Mucosa of rectum (tissue), 2 donors: ENCODE results near the gene C10orf67.

Experiments
- H3K27ac ChIP-seq, 2 donors: one replicate each; pipeline ENCODE4 v1.7.0; 2013; ENCODE audit warnings: inconsistent platforms in 2 of 2, low read depth in 2 of 2, low read length in 2 of 2
- H3K27me3 ChIP-seq, 2 donors: one replicate each; pipeline ENCODE4 v1.7.0; 2013; ENCODE audit warnings: low read length in 2 of 2; ENCODE audit not compliant: control insufficient read depth in 2 of 2, insufficient read depth in 2 of 2
- H3K36me3 ChIP-seq, 2 donors: one replicate each; pipeline ENCODE4 v1.7.0; 2013; ENCODE audit warnings: low read length in 2 of 2; ENCODE audit not compliant: control insufficient read depth in 2 of 2, insufficient read depth in 2 of 2
- H3K4me1 ChIP-seq, 2 donors: one replicate each; pipeline ENCODE4 v1.7.0; 2013; ENCODE audit warnings: low read length in 2 of 2, mild to moderate bottlenecking in 1 of 2; ENCODE audit not compliant: control insufficient read depth in 2 of 2, insufficient read depth in 2 of 2
- H3K4me3 ChIP-seq, 2 donors: one replicate each; pipeline ENCODE4 v1.7.0; 2013; ENCODE audit warnings: low read length in 2 of 2
- H3K9ac ChIP-seq, 2 donors: one replicate each; pipeline ENCODE4 v1.7.0; 2013; ENCODE audit warnings: low read length in 2 of 2, low read depth in 1 of 2, mild to moderate bottlenecking in 1 of 2
- H3K9me3 ChIP-seq, 2 donors: one replicate each; pipeline ENCODE4 v1.7.0; 2013; ENCODE audit warnings: low read length in 2 of 2; ENCODE audit not compliant: control insufficient read depth in 2 of 2
- donor health status: healthy.
- donor health status: Normal muscosa, but diverticular disease.

C10orf67 gene

DNA sequence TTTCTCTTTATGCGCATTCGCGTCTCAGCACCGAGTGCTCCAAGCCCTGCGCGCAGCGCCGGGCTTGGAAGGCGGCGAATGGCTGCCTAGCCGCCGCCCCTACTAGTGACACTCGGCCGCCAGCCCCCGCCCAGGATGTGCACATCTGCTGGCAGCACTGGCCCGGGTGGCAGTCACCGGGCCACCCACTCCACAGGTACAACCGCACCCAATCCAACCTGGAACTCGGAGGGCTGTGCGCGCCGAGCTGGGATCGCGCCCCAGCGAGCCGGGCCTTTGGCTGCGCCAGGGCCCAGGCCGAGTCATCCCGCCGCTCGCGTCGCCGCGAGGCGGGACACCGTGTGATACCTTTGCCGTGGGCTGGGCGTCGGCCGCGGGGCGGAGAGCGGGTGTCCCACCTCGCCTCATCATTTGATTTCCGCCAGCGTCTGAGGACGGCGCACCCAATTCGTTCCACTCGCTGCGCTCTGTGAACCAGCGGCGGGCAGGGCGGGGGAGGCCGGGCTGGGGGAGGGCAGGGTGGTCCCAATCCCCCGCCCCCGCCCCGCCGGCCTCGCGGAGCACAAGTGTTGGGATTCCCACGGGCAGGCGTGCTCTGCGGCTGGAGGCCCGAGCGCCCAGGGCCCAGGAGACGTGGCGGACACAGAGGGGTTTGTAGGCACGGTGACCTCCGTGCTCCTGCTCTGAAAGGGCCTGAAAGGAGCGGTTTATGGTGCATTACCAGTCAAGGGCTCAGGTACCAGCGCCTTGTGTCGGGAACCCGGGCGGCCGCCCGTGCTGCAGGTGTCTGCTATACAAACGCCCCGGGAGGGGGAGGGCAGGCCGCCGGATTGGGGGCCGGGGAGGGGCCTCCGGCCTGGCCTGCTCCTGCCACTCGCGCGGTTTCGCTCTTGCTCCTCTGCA, 170.3 kb downstream of the C10orf67 start:
- Histone ChIP-seq H3K9me3 (no peaks in the 10 kb centered on the region), H3K27me3 (peaks cover 10 to 27% of the 10 kb centered on the region in 2 donors)

DNA sequence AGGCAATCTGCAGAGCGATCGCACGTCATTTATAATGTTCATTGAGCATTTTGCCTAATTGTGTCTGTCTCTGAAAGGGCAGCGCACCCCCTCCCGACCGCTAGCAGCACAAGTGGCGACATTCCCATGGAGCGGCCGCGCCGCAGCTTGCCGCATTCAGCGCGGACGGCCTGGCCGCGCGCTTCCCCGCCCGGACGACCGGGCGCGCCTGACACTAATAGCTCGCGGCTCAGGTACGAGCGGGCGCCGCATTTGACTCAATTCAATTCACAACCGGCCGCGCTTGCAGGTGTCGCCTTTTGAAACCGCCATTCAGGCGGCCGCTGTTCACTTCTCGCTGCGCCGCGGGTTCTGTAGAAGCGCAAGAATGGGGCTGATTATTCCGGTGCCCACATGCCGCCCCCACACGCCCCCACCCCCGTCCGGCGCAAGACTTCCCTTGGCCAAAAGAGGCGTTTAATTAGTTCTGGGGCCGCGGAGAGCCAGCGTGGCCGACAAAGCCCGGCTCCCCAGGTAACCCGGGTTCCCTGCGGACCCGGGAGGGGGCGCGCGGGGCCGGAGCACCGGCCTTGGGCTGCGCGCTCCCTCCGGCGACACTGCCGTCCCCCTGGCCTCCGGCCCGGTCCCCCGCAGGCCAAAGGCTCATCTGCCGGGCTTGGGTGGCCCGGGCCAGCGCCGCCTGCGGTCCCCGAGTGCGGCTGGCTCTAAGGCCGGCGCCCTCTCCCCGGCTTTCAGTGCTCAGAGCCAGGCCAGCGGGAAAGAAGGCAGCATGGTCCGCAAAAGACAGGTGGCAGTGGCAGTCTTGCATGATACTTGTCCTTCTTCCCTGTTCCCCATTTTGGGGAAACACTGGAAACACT, 171.2 kb downstream of the C10orf67 start:
- H3K9ac ChIP-seq, result no peak overlapping the region
- no peaks in the 10 kb centered on the region for H3K4me1 ChIP-seq
- no peak overlapping the region for H3K4me3 ChIP-seq
- H3K27me3 ChIP-seq, result peaks cover 10 to 27% of the 10 kb centered on the region in 2 donors
- H3K27ac ChIP-seq, result no peak overlapping the region
- no peaks in the 10 kb centered on the region for H3K9me3 ChIP-seq
- no peaks in the 10 kb centered on the region for H3K36me3 ChIP-seq

More for the DNA sequence above, 170.3 kb downstream of the C10orf67 start:
- no peaks in the 10 kb centered on the region for H3K36me3 ChIP-seq
- no peak overlapping the region for H3K27ac ChIP-seq
- no peaks in the 10 kb centered on the region for H3K4me1 ChIP-seq
- H3K4me3 ChIP-seq, result no peak overlapping the region
- H3K9ac ChIP-seq, result no peak overlapping the region

DNA sequence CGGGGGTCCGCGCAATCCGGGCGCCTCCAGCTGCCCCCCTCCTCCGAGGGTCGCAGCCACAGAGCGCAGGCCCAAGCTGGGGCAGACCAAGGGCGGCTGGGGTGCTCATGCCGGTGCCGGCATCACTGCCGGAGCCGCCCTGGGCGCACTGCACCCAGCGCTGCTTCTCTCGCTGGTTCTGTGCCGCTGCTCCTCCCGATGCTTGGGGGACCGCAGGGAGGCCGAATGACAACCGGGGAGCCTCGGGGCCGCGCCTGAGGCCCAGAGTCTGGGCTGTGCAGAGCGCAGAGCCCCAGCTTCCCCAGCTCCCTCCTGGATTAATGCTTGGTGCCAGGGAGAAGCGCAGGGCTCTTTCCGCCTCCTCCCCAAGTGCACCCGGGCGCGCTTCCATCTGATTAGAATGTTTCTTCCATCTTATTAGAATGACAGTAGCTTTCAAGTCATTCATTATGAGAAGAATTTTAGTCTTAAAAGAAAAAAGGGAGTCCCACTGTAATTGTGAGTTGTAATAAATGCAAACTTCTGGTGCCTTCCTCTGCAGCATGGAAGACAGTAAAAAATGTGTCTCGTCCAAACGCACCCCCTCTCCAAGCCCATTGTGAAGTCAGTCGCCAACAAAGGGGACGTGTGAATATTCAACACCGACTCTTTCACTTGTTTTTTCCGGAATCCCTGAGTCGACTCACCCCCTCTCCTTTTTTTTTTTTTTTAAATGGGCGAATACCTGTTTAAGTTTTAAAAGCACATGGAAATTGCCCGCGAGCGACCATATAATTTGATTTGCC, 172.0 kb downstream of the C10orf67 start:
- H3K4me3 ChIP-seq, result no peak overlapping the region
- H3K9me3 ChIP-seq, result no peaks in the 10 kb centered on the region

DNA sequence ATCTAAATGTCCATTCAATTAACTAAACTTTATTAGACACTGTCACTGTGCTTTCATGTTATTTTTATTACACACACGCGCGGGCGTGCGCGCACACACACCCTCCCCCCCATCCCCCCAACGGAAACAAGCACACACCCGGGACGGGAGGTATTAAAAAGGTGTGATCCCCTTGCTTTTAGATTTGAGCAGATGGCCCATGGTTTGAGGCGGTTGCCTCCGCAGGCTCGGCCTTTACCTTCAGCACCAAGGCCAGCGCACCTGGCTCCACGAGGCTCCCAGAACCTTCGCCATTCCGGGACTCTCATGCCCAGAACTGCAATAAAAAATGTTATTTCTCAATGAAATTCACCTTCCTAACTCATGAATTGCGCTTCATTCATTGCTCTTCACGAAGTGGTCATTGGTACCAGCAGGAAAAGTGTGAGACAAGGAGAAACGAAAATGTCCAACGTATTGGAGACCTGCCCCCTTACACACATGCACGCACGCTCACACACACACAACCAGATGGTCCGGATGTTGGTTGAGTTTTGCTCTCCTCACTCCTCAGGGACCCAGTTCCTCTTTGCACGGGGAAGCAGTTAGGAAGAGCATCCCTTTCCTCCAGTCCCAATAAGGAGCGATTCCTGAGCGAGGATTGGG, 173.2 kb downstream of the C10orf67 start:
- Histone ChIP-seq H3K9me3 (no peaks in the 10 kb centered on the region), H3K4me3 (no peak overlapping the region), H3K9ac (no peak overlapping the region), H3K36me3 (no peaks in the 10 kb centered on the region), H3K4me1 (no peaks in the 10 kb centered on the region), H3K27me3 (peaks cover 7 to 23% of the 10 kb centered on the region in 2 donors), H3K27ac (no peak overlapping the region)

More for the DNA sequence above, 172.0 kb downstream of the C10orf67 start:
- Histone ChIP-seq H3K27me3 (peaks cover 10 to 27% of the 10 kb centered on the region in 2 donors), H3K27ac (no peak overlapping the region), H3K36me3 (no peaks in the 10 kb centered on the region), H3K9ac (no peak overlapping the region), H3K4me1 (no peaks in the 10 kb centered on the region)

DNA sequence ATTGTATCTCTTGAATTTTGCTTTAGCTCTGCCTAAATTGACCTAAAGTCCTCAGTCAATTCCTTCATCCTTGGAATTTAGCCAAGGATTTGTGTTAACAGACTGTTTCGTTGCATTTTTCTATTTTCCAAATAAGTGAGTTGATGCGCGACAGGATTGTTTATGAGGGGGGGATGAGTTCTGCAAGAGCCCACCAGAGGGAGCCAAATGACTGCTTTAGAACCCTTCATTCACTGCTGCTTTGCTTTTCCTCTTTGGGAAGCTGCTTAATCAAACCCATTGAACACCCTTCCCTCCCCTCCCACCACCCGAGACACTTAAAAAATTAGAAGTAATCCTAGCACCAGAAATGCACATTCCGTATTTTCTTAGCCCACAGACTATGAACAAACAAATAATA, 186.2 kb downstream of the C10orf67 start:
- no peaks in the 10 kb centered on the region for H3K4me1 ChIP-seq
- no peak overlapping the region for H3K27ac ChIP-seq
- no peak overlapping the region for H3K9ac ChIP-seq
- H3K4me3 ChIP-seq, result no peak overlapping the region
- no peaks in the 10 kb centered on the region for H3K27me3 ChIP-seq
- H3K36me3 ChIP-seq, result no peaks in the 10 kb centered on the region
- no peaks in the 10 kb centered on the region for H3K9me3 ChIP-seq

DNA sequence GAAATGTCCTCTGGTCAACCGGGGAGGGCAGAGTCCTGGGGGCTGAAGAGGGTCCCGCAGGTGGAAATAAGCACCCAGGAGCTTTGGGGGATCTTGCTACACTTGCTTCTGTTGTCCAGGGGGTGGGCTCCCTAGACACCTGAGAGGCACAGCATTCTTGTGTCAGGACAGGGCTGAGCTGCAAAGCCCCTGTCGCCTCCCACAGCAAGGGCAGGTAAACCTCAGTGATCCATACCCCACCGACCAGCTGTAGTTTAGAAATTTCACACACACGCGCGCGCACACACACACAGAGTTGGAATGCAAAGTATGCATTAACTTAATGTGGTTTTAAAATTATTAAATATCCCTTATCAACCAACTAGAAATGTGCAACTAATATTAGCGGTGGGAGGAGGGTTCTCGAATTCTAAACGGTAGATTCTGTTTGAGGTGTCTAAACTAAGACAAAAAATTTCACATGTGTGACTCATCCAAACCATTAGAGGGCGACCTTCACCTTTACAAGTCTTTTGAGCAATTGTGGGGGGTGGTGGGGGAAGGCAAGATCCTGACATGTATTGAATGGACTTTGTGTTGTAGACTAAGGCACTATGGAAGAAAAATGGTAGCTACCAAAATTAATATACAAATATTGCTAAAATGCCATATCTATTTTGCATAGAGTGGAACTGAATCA, 186.8 kb downstream of the C10orf67 start:
- H3K4me3 ChIP-seq, result no peak overlapping the region

DNA sequence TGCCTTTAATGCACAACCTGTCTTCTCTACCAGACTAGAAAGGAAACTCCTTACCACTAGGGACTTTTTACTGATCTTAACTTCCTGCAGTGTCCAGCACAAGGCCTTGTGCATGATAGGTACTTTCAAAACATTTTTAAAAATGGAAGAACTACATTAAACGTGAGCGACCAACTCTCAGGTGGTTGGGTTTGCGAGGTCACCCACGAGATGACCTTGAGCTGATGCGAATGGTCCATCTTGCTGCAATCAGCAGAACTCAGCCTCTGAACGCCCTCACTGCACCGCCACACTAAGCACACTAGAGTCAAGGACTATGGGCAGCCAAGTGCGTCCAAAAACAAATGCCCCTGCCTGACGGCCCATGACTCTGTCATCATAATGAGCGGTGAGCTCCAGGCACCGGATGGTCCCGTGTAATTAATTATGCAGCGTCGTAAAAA, 187.3 kb downstream of the C10orf67 start:
- no peaks in the 10 kb centered on the region for H3K27me3 ChIP-seq
- no peaks in the 10 kb centered on the region for H3K9me3 ChIP-seq
- H3K36me3 ChIP-seq, result no peaks in the 10 kb centered on the region
- H3K9ac ChIP-seq, result no peak overlapping the region
- no peak overlapping the region for H3K4me3 ChIP-seq
- no peaks in the 10 kb centered on the region for H3K4me1 ChIP-seq
- no peak overlapping the region for H3K27ac ChIP-seq

More for the DNA sequence above, 186.8 kb downstream of the C10orf67 start:
- Histone ChIP-seq H3K9me3 (no peaks in the 10 kb centered on the region), H3K27me3 (no peaks in the 10 kb centered on the region), H3K36me3 (no peaks in the 10 kb centered on the region), H3K27ac (no peak overlapping the region), H3K4me1 (no peaks in the 10 kb centered on the region), H3K9ac (no peak overlapping the region)

DNA sequence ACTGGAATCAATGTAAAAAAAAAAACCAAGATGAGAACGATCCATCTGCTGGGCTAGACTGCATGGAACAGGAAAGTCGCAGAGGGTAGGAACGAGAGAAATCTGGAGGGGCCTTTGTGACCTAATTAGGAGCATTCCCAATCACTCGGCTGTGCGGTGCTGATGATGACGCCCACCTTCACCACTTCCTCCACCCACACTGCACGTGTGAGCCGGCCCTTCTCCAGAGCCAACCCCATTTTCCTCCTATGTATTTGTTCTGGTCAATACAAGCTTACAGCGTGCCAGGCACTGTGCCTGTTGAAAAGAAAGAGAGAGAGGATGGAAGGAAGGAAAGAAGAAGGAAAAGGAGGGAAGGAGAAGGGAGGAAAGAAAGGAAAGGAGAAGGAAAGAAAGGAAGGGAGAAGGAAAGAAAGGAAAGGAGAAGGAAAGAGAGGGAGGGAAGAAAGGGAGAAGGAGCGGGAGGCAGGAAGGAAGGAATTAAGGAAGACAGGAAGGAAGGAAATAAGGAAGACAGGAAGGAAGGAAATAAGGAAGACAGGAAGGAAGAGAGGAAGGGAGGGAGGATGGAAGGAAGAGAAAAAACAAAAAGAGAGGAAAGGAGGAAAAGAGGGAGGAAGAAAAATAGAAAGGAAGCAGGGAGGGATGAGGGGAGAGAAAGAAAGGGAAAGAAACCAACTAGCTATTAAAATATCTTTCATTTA, 188.0 kb downstream of the C10orf67 start:
- H3K9me3 ChIP-seq, result no peaks in the 10 kb centered on the region
- H3K4me1 ChIP-seq, result no peaks in the 10 kb centered on the region
- no peaks in the 10 kb centered on the region for H3K36me3 ChIP-seq
- H3K27me3 ChIP-seq, result no peaks in the 10 kb centered on the region
- no peak overlapping the region for H3K9ac ChIP-seq
- H3K4me3 ChIP-seq, result no peak overlapping the region
- H3K27ac ChIP-seq, result no peak overlapping the region
